ENCODE measurements around the gene RAP1GAP.

Gene RAP1GAP

GRCh38 chr1:21624571-21625389 lies 44.4 kb downstream of the RAP1GAP start:
- no peak for DNase-seq

GRCh38 chr1:21623410-21623961 lies 45.7 kb downstream of the RAP1GAP start:
- DNase-seq = no peak

- DNase-seq = peak; percentile 66 to 72
Observed at GRCh38 chr1:21622466-21623315, 46.5 kb downstream of the RAP1GAP start.

- peak in 1 of 2 experiments; percentile 26 for DNase-seq
Observed at GRCh38 chr1:21621761-21622436, 47.3 kb downstream of the RAP1GAP start.

- no peak for DNase-seq
Observed at GRCh38 chr1:21621051-21621450, 48.1 kb downstream of the RAP1GAP start.

GRCh38 chr1:21620496-21620895 lies 48.7 kb downstream of the RAP1GAP start:
- DNase-seq = no peak

GRCh38 chr1:21620011-21620410 lies 49.1 kb downstream of the RAP1GAP start:
- no peak for DNase-seq

- DNase-seq = no peak
Observed at GRCh38 chr1:21619375-21619947, 49.7 kb downstream of the RAP1GAP start.

GRCh38 chr1:21618561-21619374 lies 50.4 kb downstream of the RAP1GAP start:
- DNase-seq = no peak

GRCh38 chr1:21618059-21618458 lies 51.1 kb downstream of the RAP1GAP start:
- no peak for DNase-seq

GRCh38 chr1:21617126-21617738 lies 51.9 kb downstream of the RAP1GAP start:
- DNase-seq = no peak

GRCh38 chr1:21616372-21616771 lies 52.8 kb downstream of the RAP1GAP start:
- DNase-seq = no peak

- DNase-seq = no peak
Observed at GRCh38 chr1:21614419-21615115, 54.6 kb downstream of the RAP1GAP start.

GRCh38 chr1:21613072-21613867 lies 55.9 kb downstream of the RAP1GAP start:
- no peak for DNase-seq

GRCh38 chr1:21612057-21612456 lies 57.1 kb downstream of the RAP1GAP start:
- no peak for DNase-seq

- no peak for DNase-seq
Observed at GRCh38 chr1:21610989-21611785, 58.0 kb downstream of the RAP1GAP start.

GRCh38 chr1:21610027-21610426 lies 59.1 kb downstream of the RAP1GAP start:
- no peak for DNase-seq

- no peak for DNase-seq
Observed at GRCh38 chr1:21608798-21609197, 60.4 kb downstream of the RAP1GAP start.

Data from activated T-cell treated with anti-CD3 and anti-CD28 coated beads, Interleukin-2, amount 50 U/mL, for 48 hours (primary cell).